WTC11 (cell line): Measurements from ENCODE around the gene KCND1. TPM values are rescaled to one million over a fixed set of nuclear protein-coding genes. Genes with fewer than 3 reads are reported as not detected.
A peak's percentile ranks its signal among the peaks of the same experiment; 100 is the strongest.

Experiments used
- ATAC-seq: fragments of 200-7000 bp; cut with Tn5 transposase; 2 replicates; pipeline ENCODE4 v1.10.0; 2021; ENCODE audit warnings: mild to moderate bottlenecking, moderate library complexity
- CTCF ChIA-PET: fragments of 300-600 bp; sonication (Branson Sonifier 250); formaldehyde crosslinking; loops from one replicate; lab custom pipeline; 2021; ENCODE audit warnings: antibody characterized with exemption; lab: Charles Lee
- POLR2A ChIA-PET: fragments of 350-600 bp; sonication (Branson Sonifier 250); formaldehyde crosslinking; loops from one replicate; lab custom pipeline; 2021; ENCODE audit warnings: antibody characterized with exemption; lab: Charles Lee
- DNase-seq: peaks from one replicate; pipeline ENCODE4 v3.0.0; 2021; ENCODE audit warnings: low spot score
- H3K27ac Mint-ChIP-seq: 2 replicates; pipeline ENCODE4 v1.8.0; 2021; ENCODE audit warnings: mixed read lengths
- H3K27me3 Mint-ChIP-seq: 2 replicates; pipeline ENCODE4 v1.8.0; 2021; ENCODE audit warnings: low read depth, mild to moderate bottlenecking, moderate library complexity, mixed read lengths
- H3K36me3 Mint-ChIP-seq: 2 replicates; pipeline ENCODE4 v1.8.0; 2021; ENCODE audit warnings: mixed read lengths
- H3K4me1 Mint-ChIP-seq: 2 replicates; pipeline ENCODE4 v1.8.0; 2022; ENCODE audit warnings: mixed read lengths
- H3K4me3 Mint-ChIP-seq: 2 replicates; pipeline ENCODE4 v1.8.0; 2021; ENCODE audit warnings: mild to moderate bottlenecking, moderate library complexity, mixed read lengths
- H3K9me3 Mint-ChIP-seq: 2 replicates; pipeline ENCODE4 v1.8.0; 2021; ENCODE audit warnings: mixed read lengths
- ARID4B ChIP-seq: sonication (generic); formaldehyde crosslinking; IDR thresholded peaks from 2 replicates; pipeline ENCODE4 v1.8.0; 2023; ENCODE audit warnings: missing genetic modification reagents, mild to moderate bottlenecking, borderline replicate concordance
- E2F1 ChIP-seq: sonication (generic); formaldehyde crosslinking; IDR thresholded peaks from 2 replicates; pipeline ENCODE4 v1.8.0; 2022; ENCODE audit warnings: mild to moderate bottlenecking, missing genetic modification reagents
- E2F4 ChIP-seq: sonication (generic); formaldehyde crosslinking; IDR thresholded peaks from 2 replicates; pipeline ENCODE4 v1.8.1; 2022; ENCODE audit warnings: low read depth, mild to moderate bottlenecking, moderate library complexity, missing genetic modification reagents, borderline replicate concordance
- ESRRA ChIP-seq: sonication (generic); formaldehyde crosslinking; IDR thresholded peaks from 2 replicates; pipeline ENCODE4 v1.8.1; 2022; ENCODE audit warnings: mild to moderate bottlenecking, missing genetic modification reagents, borderline replicate concordance
- FOXP4 ChIP-seq: sonication (generic); formaldehyde crosslinking; IDR thresholded peaks from 2 replicates; pipeline ENCODE4 v1.8.0; 2022; ENCODE audit warnings: mild to moderate bottlenecking, missing genetic modification reagents
- HMGA2 ChIP-seq: fragments of 250-450 bp; sonication (Bioruptor Pico); IDR thresholded peaks from 2 replicates; pipeline ENCODE4 v1.4.0; 2021; ENCODE audit warnings: mild to moderate bottlenecking, moderate library complexity
- HMGXB4 ChIP-seq: sonication (generic); formaldehyde crosslinking; IDR thresholded peaks from 2 replicates; pipeline ENCODE4 v1.8.1; 2023; ENCODE audit warnings: mild to moderate bottlenecking, moderate library complexity, missing genetic modification reagents
- KAT7 ChIP-seq: sonication (generic); formaldehyde crosslinking; IDR thresholded peaks from 2 replicates; pipeline ENCODE4 v1.8.1; 2023; ENCODE audit warnings: missing genetic modification reagents, mild to moderate bottlenecking, borderline replicate concordance
- MYBL2 ChIP-seq: sonication (generic); formaldehyde crosslinking; IDR thresholded peaks from 2 replicates; pipeline ENCODE4 v1.8.1; 2023; ENCODE audit warnings: mild to moderate bottlenecking, moderate library complexity, missing genetic modification reagents
- NFYB ChIP-seq: sonication (generic); formaldehyde crosslinking; conservative IDR thresholded peaks from 2 replicates; pipeline ENCODE4 v1.8.0; 2022; ENCODE audit warnings: low read depth, missing genetic modification reagents
- RORB ChIP-seq: fragments of 250-450 bp; sonication (Bioruptor Pico); IDR thresholded peaks from 2 replicates; pipeline ENCODE4 v1.9.0; 2021; ENCODE audit warnings: mild to moderate bottlenecking
- SMAD3 ChIP-seq: sonication (generic); formaldehyde crosslinking; IDR thresholded peaks from 2 replicates; pipeline ENCODE4 v1.8.0; 2022; ENCODE audit warnings: missing genetic modification reagents, mild to moderate bottlenecking, borderline replicate concordance
- STAT6 ChIP-seq: sonication (generic); formaldehyde crosslinking; conservative IDR thresholded peaks from 2 replicates; pipeline ENCODE4 v1.8.1; 2023; ENCODE audit warnings: mild to moderate bottlenecking, low read depth, missing genetic modification reagents, moderate library complexity
- TP53 ChIP-seq: sonication (generic); formaldehyde crosslinking; IDR thresholded peaks from 2 replicates; pipeline ENCODE4 v1.8.1; 2023; ENCODE audit warnings: mild to moderate bottlenecking, missing genetic modification reagents
- USF1 ChIP-seq: sonication (generic); formaldehyde crosslinking; IDR thresholded peaks from 2 replicates; pipeline ENCODE4 v1.8.0; 2022; ENCODE audit warnings: mild to moderate bottlenecking, missing genetic modification reagents
- USF2 ChIP-seq: sonication (generic); formaldehyde crosslinking; IDR thresholded peaks from 2 replicates; pipeline ENCODE4 v1.8.1; 2023; ENCODE audit warnings: mild to moderate bottlenecking, missing genetic modification reagents, moderate library complexity
- ZBTB21 ChIP-seq: sonication (generic); formaldehyde crosslinking; IDR thresholded peaks from 2 replicates; pipeline ENCODE4 v1.8.1; 2023; ENCODE audit warnings: mild to moderate bottlenecking, missing genetic modification reagents, borderline replicate concordance
- ZMAT4 ChIP-seq: fragments of 250-450 bp; sonication (Bioruptor Pico); IDR thresholded peaks from 2 replicates; pipeline ENCODE4 v1.9.0; 2021; ENCODE audit warnings: mild to moderate bottlenecking
- ZNF232 ChIP-seq: sonication (generic); formaldehyde crosslinking; IDR thresholded peaks from 2 replicates; pipeline ENCODE4 v1.8.0; 2022; ENCODE audit warnings: mild to moderate bottlenecking, missing genetic modification reagents
- ZNF671 ChIP-seq: fragments of 250-450 bp; sonication (Bioruptor Pico); IDR thresholded peaks from 2 replicates; pipeline ENCODE4 v1.8.0; 2021; ENCODE audit warnings: mild to moderate bottlenecking
- total RNA-seq: library from RNA; stranded (reverse); gene quantifications from 3 replicates; pipeline ENCODE4 v1.2.3, GENCODE V29; 2021

The KCND1 gene
- total RNA-seq, 1 experiment from 2014 or later: 5.4 TPM

- no peak for TF ChIP-seq E2F1 (CRISPR knock-in tag)
Observed at GRCh38 chrX:48961585-48962091, 10.0 kb downstream of the KCND1 start (continued).

GRCh38 chrX:48960291-48960690 lies 11.4 kb downstream of the KCND1 start:
- H3K27me3 Mint-ChIP-seq: no peaks in the 10 kb centered on the region
- ATAC-seq (no peak), DNase-seq (no peak)
- CTCF ChIA-PET: no interaction called here
- H3K9me3 Mint-ChIP-seq: no peaks in the 10 kb centered on the region
- POLR2A ChIA-PET: no interaction called here
- peak overlapping the region; percentile 39 for H3K4me3 Mint-ChIP-seq
- H3K27ac Mint-ChIP-seq: peak overlapping the region; percentile 57; the same call in 1 of the 2 replicates
- peaks cover 11% of the 10 kb centered on the region; the same call in 1 of the 2 replicates for H3K4me1 Mint-ChIP-seq
- H3K36me3 Mint-ChIP-seq: peaks cover 3% of the 10 kb centered on the region; the same call in 1 of the 2 replicates
- TF ChIP-seq STAT6 (CRISPR knock-in tag): no peak
- no peak for TF ChIP-seq ZNF671 (CRISPR knock-in tag)
- TF ChIP-seq ZBTB21: no peak
- TF ChIP-seq HMGA2 (CRISPR knock-in tag): no peak
- no peak for TF ChIP-seq ESRRA (CRISPR knock-in tag)
- no peak for TF ChIP-seq SMAD3 (CRISPR knock-in tag)
- no peak for TF ChIP-seq TP53 (CRISPR knock-in tag)
- TF ChIP-seq NFYB (CRISPR knock-in tag): no peak
- TF ChIP-seq FOXP4 (CRISPR knock-in tag): no peak
- no peak for TF ChIP-seq ZNF232 (CRISPR knock-in tag)
- TF ChIP-seq ZMAT4 (CRISPR knock-in tag): no peak
- TF ChIP-seq KAT7 (CRISPR knock-in tag): no peak
- TF ChIP-seq MYBL2: no peak
- TF ChIP-seq RORB (CRISPR knock-in tag): no peak
- no peak for TF ChIP-seq USF2 (CRISPR knock-in tag)
- TF ChIP-seq E2F4 (CRISPR knock-in tag): no peak
- TF ChIP-seq HMGXB4: no peak
- no peak for TF ChIP-seq ARID4B
- TF ChIP-seq USF1 (CRISPR knock-in tag): no peak
